Measurements from ENCODE around the gene GBP4.

GBP4 gene

GRCh38 chr1:89149976-89150375, 48.8 kb downstream of the GBP4 start:
- Histone ChIP-seq H3K36me3 (ENCODE audit: control insufficient read depth, insufficient read depth, low read length) (no peaks in the 10 kb centered on the region), H3K9me3 (ENCODE audit: control insufficient read depth, low read length) (no peaks in the 10 kb centered on the region), H3K79me2 (no peaks in the 10 kb centered on the region), H3K4me3 (ENCODE audit: low read depth, low read length) (no peak overlapping the region), H3K4me1 (no peaks in the 10 kb centered on the region), H2AFZ (peak overlapping the region; percentile 46), H3K4me2 (ENCODE audit: low read length) (peak overlapping the region; percentile 19), H3K9ac (no peak overlapping the region), H3K27ac (peak overlapping the region; percentile 51), H3K27me3 (ENCODE audit: control insufficient read depth, insufficient read depth, low read length) (no peaks in the 10 kb centered on the region)
- no peak for TF ChIP-seq CTCF (IDR thresholded peaks at IDR 0.05)

GRCh38 chr1:89149229-89149628, 49.5 kb downstream of the GBP4 start:
- H3K4me3 ChIP-seq (ENCODE audit: low read depth, low read length), result no peak overlapping the region
- H3K9me3 ChIP-seq (ENCODE audit: control insufficient read depth, low read length), result no peaks in the 10 kb centered on the region
- no peaks in the 10 kb centered on the region for H3K79me2 ChIP-seq
- no peaks in the 10 kb centered on the region for H3K36me3 ChIP-seq (ENCODE audit: control insufficient read depth, insufficient read depth, low read length)
- H3K27ac ChIP-seq, result no peak overlapping the region
- no peak overlapping the region for H3K9ac ChIP-seq
- peak; percentile 27 for TF ChIP-seq CTCF (IDR thresholded peaks at IDR 0.05)
- no peaks in the 10 kb centered on the region for H3K4me1 ChIP-seq
- peak overlapping the region; percentile 46 for H2AFZ ChIP-seq
- no peak overlapping the region for H3K4me2 ChIP-seq (ENCODE audit: low read length)
- no peaks in the 10 kb centered on the region for H3K27me3 ChIP-seq (ENCODE audit: control insufficient read depth, insufficient read depth, low read length)

GRCh38 chr1:89147678-89148658, 50.8 kb downstream of the GBP4 start:
- Histone ChIP-seq H3K36me3 (ENCODE audit: control insufficient read depth, insufficient read depth, low read length) (no peaks in the 10 kb centered on the region), H3K9ac (no peak overlapping the region), H3K4me2 (ENCODE audit: low read length) (no peak overlapping the region), H2AFZ (peak overlapping the region; percentile 25), H3K4me3 (ENCODE audit: low read depth, low read length) (no peak overlapping the region), H3K27ac (no peak overlapping the region), H3K27me3 (ENCODE audit: control insufficient read depth, insufficient read depth, low read length) (no peaks in the 10 kb centered on the region), H3K9me3 (ENCODE audit: control insufficient read depth, low read length) (no peaks in the 10 kb centered on the region), H3K79me2 (no peaks in the 10 kb centered on the region), H3K4me1 (no peaks in the 10 kb centered on the region)
- TF ChIP-seq CTCF (IDR thresholded peaks at IDR 0.05), result no peak

- no peaks in the 10 kb centered on the region for H3K9me3 ChIP-seq (ENCODE audit: control insufficient read depth, low read length)
- TF ChIP-seq CTCF (IDR thresholded peaks at IDR 0.05), result no peak
- H3K4me1 ChIP-seq, result no peaks in the 10 kb centered on the region
- H3K4me2 ChIP-seq (ENCODE audit: low read length), result no peak overlapping the region
- no peaks in the 10 kb centered on the region for H3K79me2 ChIP-seq
- H3K4me3 ChIP-seq (ENCODE audit: low read depth, low read length), result no peak overlapping the region
- no peak overlapping the region for H2AFZ ChIP-seq
- H3K36me3 ChIP-seq (ENCODE audit: control insufficient read depth, insufficient read depth, low read length), result no peaks in the 10 kb centered on the region
- no peak overlapping the region for H3K27ac ChIP-seq
- no peak overlapping the region for H3K9ac ChIP-seq
- no peaks in the 10 kb centered on the region for H3K27me3 ChIP-seq (ENCODE audit: control insufficient read depth, insufficient read depth, low read length)
These were observed 52.0 kb downstream of the GBP4 start for GRCh38 chr1:89146721-89147120.
